WERI-Rb-1 (cell line): ENCODE data around the gene PALD1.

Experiments
- DNase-seq: peaks from one replicate; pipeline ENCODE4 v3.0.0-alpha.2; 2020
- H3K27ac ChIP-seq: fragments of 250-450 bp; sonication (Bioruptor Pico); 2 replicates; pipeline ENCODE4 v1.5.1; 2020; ENCODE audit warnings: mild to moderate bottlenecking, moderate library complexity
- H3K27me3 ChIP-seq: fragments of 250-450 bp; sonication (Bioruptor Pico); 2 replicates; pipeline ENCODE4 v1.5.1; 2021; ENCODE audit warnings: mild to moderate bottlenecking, low read depth, moderate library complexity; ENCODE audit not compliant: insufficient read depth, severe bottlenecking
- H3K36me3 ChIP-seq: fragments of 250-450 bp; sonication (Bioruptor Pico); 2 replicates; pipeline ENCODE4 v1.5.1; 2020; ENCODE audit warnings: mild to moderate bottlenecking, moderate library complexity
- H3K4me3 ChIP-seq: 2 replicates; pipeline ENCODE4 v1.5.1; 2011; ENCODE audit warnings: low read depth, mild to moderate bottlenecking, control low read depth, low read length
- H3K9me3 ChIP-seq: fragments of 250-450 bp; sonication (Bioruptor Pico); 2 replicates; pipeline ENCODE4 v1.5.1; 2021; ENCODE audit warnings: mild to moderate bottlenecking, moderate library complexity; ENCODE audit not compliant: severe bottlenecking
- TF ChIP-seq, protein P1 (sequence below): IDR thresholded peaks from 2 replicates; pipeline ENCODE4 v1.5.1; 2011; ENCODE audit warnings: low read depth, mild to moderate bottlenecking, control low read depth, inconsistent platforms, low read length

PALD1 gene

DNA sequence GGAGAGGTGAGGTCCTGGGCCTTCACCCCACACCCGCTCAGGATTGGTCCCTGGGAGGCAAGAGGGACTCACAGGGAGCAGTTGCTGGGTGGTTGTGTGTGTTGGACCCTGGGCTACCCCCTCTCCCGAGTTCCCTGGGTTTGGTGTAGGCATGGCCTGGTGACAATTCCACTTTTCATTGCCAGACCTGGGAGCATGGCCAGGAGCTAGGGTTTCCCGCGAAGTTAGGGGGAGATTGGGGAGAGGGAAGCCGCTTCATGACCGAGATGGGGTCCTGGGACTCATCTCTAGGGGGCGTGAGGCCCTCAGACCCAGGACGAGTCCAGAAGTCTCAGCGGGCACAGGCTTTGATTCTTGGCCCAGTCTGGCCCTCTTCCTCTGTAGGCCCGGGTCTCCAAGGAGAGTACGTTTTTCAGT is 606 bp downstream of the PALD1 start:
- Histone ChIP-seq H3K27me3 (peaks cover 8% of the 10 kb centered on the region), H3K9me3 (no peaks in the 10 kb centered on the region), H3K4me3 (peak overlapping the region; percentile 67), H3K27ac (no peak overlapping the region), H3K36me3 (no peaks in the 10 kb centered on the region)
- DNase-seq: peak; percentile 21
- TF ChIP-seq, protein P1, sequence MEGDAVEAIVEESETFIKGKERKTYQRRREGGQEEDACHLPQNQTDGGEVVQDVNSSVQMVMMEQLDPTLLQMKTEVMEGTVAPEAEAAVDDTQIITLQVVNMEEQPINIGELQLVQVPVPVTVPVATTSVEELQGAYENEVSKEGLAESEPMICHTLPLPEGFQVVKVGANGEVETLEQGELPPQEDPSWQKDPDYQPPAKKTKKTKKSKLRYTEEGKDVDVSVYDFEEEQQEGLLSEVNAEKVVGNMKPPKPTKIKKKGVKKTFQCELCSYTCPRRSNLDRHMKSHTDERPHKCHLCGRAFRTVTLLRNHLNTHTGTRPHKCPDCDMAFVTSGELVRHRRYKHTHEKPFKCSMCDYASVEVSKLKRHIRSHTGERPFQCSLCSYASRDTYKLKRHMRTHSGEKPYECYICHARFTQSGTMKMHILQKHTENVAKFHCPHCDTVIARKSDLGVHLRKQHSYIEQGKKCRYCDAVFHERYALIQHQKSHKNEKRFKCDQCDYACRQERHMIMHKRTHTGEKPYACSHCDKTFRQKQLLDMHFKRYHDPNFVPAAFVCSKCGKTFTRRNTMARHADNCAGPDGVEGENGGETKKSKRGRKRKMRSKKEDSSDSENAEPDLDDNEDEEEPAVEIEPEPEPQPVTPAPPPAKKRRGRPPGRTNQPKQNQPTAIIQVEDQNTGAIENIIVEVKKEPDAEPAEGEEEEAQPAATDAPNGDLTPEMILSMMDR: 0 out of 2 replicates have a peak, but pooled peaks have one; percentile 24

DNA sequence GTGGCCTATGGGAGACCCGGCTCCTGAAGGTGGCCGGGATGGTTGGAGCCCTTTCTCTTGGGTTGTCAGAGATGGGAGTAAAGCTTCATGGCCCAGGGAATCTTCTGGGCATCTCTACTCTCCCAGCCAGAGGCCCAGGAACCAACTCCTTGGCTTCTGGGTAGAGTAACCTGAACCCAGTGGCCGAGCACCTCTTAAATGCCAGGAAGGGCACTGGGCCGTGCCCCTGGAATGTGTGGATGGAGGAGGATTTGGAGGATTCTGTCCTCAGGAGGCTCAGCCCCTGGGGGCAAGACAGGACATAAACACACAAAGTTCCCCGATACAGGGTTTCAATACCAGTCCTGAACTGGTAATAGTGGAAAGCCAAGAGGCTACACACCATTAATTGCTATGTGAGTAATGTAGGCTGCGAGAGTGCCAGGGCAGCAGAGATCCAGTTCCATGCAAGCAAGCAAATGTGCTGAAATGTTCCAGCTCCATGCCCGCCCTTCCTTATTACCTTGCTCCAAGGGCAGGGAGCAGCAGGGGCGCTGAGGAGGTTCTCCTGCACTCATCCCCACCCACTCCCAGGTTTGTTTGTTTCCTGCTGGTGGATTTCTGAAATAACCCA is 1.2 kb downstream of the PALD1 start:
- Histone ChIP-seq H3K9me3 (no peaks in the 10 kb centered on the region), H3K27me3 (peaks cover 8% of the 10 kb centered on the region), H3K4me3 (no peak overlapping the region), H3K36me3 (no peaks in the 10 kb centered on the region), H3K27ac (no peak overlapping the region)
- TF ChIP-seq, protein P1: no peak
- no peak for DNase-seq

DNA sequence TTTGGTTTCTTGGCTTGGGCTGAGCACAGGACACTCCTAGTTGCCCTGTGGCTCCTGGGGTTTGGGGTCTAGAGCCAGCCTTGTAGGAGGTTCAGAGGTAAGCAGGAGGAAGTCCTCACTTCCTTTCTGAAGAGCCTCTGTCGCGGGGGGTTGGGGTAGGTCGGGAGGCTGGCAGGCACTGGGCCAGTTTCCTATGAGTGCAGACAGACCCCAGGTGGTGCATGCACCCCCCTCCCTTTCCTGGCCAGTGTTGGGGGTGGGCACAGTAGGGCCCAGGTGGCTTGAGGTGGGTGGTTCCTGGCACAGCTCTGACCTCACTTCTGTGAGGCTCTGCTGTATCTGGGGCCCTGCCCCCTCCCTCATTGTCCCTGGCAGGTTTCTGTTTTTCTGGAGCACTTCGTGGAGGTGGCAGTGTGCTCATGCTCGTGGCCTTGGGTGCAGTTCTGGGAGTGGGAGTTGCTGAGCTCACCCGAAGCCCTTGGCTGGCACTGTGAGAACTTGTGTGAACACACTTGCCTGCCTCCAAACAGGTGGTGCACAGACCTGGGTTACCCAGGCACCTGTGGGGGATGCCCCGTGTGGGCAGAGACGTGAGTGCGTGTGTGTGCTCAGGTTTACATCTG is 1.8 kb downstream of the PALD1 start:
- TF ChIP-seq, protein P1: no peak
- H3K36me3 ChIP-seq: no peaks in the 10 kb centered on the region
- peaks cover 8% of the 10 kb centered on the region for H3K27me3 ChIP-seq
- no peak for DNase-seq
- no peak overlapping the region for H3K4me3 ChIP-seq
- H3K9me3 ChIP-seq: no peaks in the 10 kb centered on the region
- H3K27ac ChIP-seq: no peak overlapping the region

DNA sequence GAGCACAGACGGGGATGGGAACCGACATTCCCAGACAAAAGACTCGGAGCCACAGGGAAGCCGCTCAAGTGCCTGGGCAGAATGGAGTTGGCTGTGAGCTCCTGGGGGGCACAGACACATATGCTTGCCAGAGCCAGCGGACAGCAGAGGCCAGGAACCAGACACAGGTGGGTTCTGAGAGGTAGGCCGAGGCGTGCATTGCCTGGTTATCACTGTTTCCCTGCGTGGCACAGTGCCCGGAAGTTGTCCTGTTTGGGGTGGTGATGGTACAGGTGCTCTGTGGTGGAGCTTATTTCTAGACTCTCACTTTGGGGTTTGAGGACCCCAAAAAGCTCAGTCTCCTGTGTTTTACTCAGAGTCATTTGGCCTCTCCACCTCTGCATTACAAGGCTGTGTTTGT is 2.5 kb downstream of the PALD1 start:
- DNase-seq: no peak
- H3K27ac ChIP-seq: no peak overlapping the region
- peaks cover 8% of the 10 kb centered on the region for H3K27me3 ChIP-seq
- no peaks in the 10 kb centered on the region for H3K9me3 ChIP-seq
- H3K36me3 ChIP-seq: no peaks in the 10 kb centered on the region
- TF ChIP-seq, protein P1: no peak
- H3K4me3 ChIP-seq: no peak overlapping the region

DNA sequence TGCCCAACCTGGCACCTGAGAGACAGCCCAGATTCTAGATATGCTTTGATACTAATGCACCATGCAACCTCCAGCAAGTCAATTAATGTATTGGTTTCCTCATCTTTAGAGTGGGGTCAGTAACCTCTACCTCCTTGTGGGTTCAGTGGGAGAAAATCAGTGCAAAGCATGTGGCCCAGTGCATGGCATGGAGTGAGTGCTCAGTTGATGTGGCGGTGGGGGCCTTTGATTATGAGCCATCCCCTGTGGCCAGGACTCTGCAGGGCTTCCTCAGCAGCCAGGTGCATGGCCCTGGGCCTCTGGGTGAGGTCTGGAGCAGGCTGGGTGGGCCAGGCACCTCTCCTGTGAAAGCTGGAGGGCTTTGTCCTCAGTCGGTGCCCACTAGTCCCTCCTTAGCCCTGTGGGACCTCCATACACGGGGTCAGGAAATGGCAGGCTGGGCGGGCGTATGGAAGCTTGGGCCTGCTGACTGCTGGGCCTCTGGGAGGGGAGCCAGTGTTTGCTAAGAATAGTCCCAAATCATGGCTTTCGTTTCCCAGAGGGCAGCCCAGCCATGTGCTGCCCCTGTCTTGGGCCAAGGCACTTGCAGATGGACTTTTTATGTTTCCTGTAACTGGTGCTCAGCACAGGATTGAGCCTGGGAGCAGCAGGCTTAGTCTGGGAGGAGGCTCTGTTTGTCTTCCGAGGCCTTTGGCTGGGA is 3.4 kb downstream of the PALD1 start:
- peaks cover 8% of the 10 kb centered on the region for H3K27me3 ChIP-seq
- H3K4me3 ChIP-seq: no peak overlapping the region
- no peak overlapping the region for H3K27ac ChIP-seq
- no peak for DNase-seq
- H3K36me3 ChIP-seq: no peaks in the 10 kb centered on the region
- TF ChIP-seq, protein P1: no peak
- no peaks in the 10 kb centered on the region for H3K9me3 ChIP-seq
